Small intestine (tissue), 7 donors: ENCODE measurements around the gene CCDC30. TPM values are rescaled to one million over a fixed set of nuclear protein-coding genes. Genes with fewer than 3 reads are reported as not detected.
"Not testable (repeated sequence)": the region's sequence is repeated elsewhere in the genome, so short reads cannot be mapped to it uniquely, and the experiment has no call there.

Experiments used
- DNase-seq, 2 donors: peaks; one replicate each; pipeline versions ENCODE4 v3.0.0 to v3.0.0-alpha.2; 2013
- FAIRE-seq: peaks from 2 replicates; lab custom pipeline; 2012; peaks lifted over from hg19 to GRCh38; lab: Jason Lieb, UNC
- H3K27ac ChIP-seq, 3 donors: one replicate each; pipeline ENCODE4 v1.5.1; 2013; ENCODE audit warnings: low read length in 2 of 3, mild to moderate bottlenecking in 2 of 3, control low read depth in 1 of 3, inconsistent platforms in 1 of 3, low read depth in 1 of 3, moderate library complexity in 1 of 3
- H3K27me3 ChIP-seq, 3 donors: one replicate each; pipeline ENCODE4 v1.6.1; 2013; ENCODE audit warnings: low read length in 3 of 3, inconsistent platforms in 1 of 3; ENCODE audit not compliant: control insufficient read depth in 3 of 3, insufficient read depth in 3 of 3
- H3K36me3 ChIP-seq, 3 donors: one replicate each; pipeline ENCODE4 v1.6.1; 2013; ENCODE audit warnings: low read length in 3 of 3, inconsistent platforms in 1 of 3, low read depth in 1 of 3, mild to moderate bottlenecking in 1 of 3, moderate library complexity in 1 of 3; ENCODE audit not compliant: control insufficient read depth in 3 of 3, insufficient read depth in 2 of 3
- H3K4me1 ChIP-seq, 3 donors: one replicate each; pipeline ENCODE4 v1.6.1; 2013; ENCODE audit warnings: low read length in 2 of 3, inconsistent platforms in 1 of 3, low read depth in 1 of 3, mild to moderate bottlenecking in 1 of 3, moderate library complexity in 1 of 3; ENCODE audit not compliant: control insufficient read depth in 3 of 3, insufficient read depth in 2 of 3
- H3K4me3 ChIP-seq, 3 donors: one replicate each; pipeline ENCODE4 v1.5.1; 2013; ENCODE audit warnings: low read length in 3 of 3, control low read depth in 1 of 3, inconsistent platforms in 1 of 3, low read depth in 1 of 3, mild to moderate bottlenecking in 1 of 3, moderate library complexity in 1 of 3
- H3K9me3 ChIP-seq, 2 donors: one replicate each; pipeline ENCODE4 v1.6.1; 2013; ENCODE audit warnings: low read depth in 1 of 2, low read length in 1 of 2; ENCODE audit not compliant: control insufficient read depth in 2 of 2, insufficient read depth in 1 of 2
- WGBS, 3 donors: extraction: QIAGEN DNeasy Blood & Tissue Kit; methylation state at CpG; one replicate each; pipeline ENCODE4 v1.1.7; 2013; 5-methylcytosine and 5-hydroxymethylcytosine counted together
- polyA plus RNA-seq, 4 donors: library from polyadenylated mRNA; stranded (reverse) in 3 of 4; unstranded in 1 of 4; fragments of 200-250 nt in 3 of 4; fragments of 120-200 nt in 1 of 4; gene quantifications; one replicate each; pipeline versions ENCODE4 v1.2.1 to v1.2.3, GENCODE V29; 2013
- donor health status: healthy with polysubstance abuse.
- donor health status: control.
- donor health status: control.
- donor health status: Bipolar disorder and iron deficiency.
- donor health status: healthy.

CCDC30 gene
- polyA plus RNA-seq, 4 donors = 0.67 to 4.4 (median 0.84) TPM

DNA sequence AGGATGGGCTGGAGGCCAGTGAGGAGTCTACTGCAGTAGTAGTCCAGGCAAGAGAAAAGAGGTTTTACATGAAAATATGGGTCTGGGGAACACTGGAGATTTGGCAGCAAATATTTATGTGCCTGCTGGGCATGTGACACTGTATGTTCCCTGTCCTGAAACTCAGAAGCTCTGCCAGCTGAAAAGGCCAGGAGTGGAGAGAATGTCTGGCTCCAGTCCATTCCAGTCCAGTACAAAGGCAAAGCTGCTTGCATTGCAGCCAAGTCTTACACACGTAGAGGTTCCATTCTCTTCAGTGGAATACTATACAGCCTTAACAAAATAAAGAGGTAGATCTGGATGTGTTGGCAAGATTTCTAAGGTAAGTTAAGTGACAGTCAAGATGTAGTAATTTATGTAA, 211.6 kb downstream of the CCDC30 start:
- no peaks in the 10 kb centered on the region for H3K4me1 ChIP-seq
- whole genome bisulfite sequencing, 3 donors = 72 to 77% (median 77%) methylated on average over 1 of the region's 1 CpG
- no peak for FAIRE-seq
- H3K9me3 ChIP-seq = no peaks in the 10 kb centered on the region
- H3K36me3 ChIP-seq = peaks cover 1 to 37% (median 9%) of the 10 kb centered on the region in 3 donors
- no peak for DNase-seq
- no peak overlapping the region for H3K4me3 ChIP-seq
- no peak overlapping the region for H3K27ac ChIP-seq
- no peaks in the 10 kb centered on the region for H3K27me3 ChIP-seq

- H3K4me1 ChIP-seq = peaks cover 0 to 5% (median 0%) of the 10 kb centered on the region in 3 donors
- H3K27ac ChIP-seq = no peak overlapping the region
- H3K9me3 ChIP-seq = no peaks in the 10 kb centered on the region
- FAIRE-seq (no peak), DNase-seq (no peak)
- peaks cover 1 to 32% (median 9%) of the 10 kb centered on the region in 3 donors for H3K36me3 ChIP-seq
- no peak overlapping the region for H3K4me3 ChIP-seq
- H3K27me3 ChIP-seq = no peaks in the 10 kb centered on the region
- WGBS, 3 donors = 74 to 86% (median 84%) methylated on average over 3 of the region's 3 CpGs
Measured at GRCh38 chr1:42675467-42675866, 212.4 kb downstream of the CCDC30 start.

DNA sequence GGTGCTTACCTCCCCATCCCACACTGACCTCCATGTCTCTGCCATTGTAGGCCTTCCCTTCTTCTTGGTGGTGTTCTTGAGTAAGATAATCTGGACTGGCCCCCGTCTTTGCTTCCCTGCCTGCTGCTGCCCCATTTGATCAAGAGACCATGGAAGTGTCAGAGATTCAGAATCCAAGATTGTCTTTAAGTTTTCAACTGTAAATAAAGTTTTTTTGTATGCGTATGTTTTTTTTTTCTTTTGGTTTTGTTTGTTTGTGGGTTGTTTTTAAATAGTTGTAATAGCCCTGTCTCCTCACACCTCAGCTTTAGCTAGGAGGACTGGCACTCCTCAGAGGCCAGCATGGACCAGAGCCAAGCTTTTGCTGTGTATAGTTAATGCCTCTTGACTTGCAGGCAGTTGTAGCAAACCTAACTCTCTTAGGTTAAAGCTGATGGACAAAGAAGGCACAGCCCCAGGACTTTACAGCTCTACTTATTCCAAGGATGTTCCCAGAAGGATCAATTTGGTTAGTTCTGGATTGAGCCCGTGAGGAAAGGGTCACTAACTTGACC, 213.5 kb downstream of the CCDC30 start:
- peaks cover 1 to 25% (median 3%) of the 10 kb centered on the region in 3 donors for H3K36me3 ChIP-seq
- DNase-seq (no peak), FAIRE-seq (no peak)
- no peaks in the 10 kb centered on the region for H3K9me3 ChIP-seq
- H3K4me3 ChIP-seq = no peak overlapping the region
- 87 to 94% (median 93%) methylated on average over 3 of the region's 3 CpGs for WGBS, 3 donors
- H3K27me3 ChIP-seq = no peaks in the 10 kb centered on the region
- no peak overlapping the region for H3K27ac ChIP-seq
- H3K4me1 ChIP-seq = peaks cover 0 to 9% (median 2%) of the 10 kb centered on the region in 3 donors

DNA sequence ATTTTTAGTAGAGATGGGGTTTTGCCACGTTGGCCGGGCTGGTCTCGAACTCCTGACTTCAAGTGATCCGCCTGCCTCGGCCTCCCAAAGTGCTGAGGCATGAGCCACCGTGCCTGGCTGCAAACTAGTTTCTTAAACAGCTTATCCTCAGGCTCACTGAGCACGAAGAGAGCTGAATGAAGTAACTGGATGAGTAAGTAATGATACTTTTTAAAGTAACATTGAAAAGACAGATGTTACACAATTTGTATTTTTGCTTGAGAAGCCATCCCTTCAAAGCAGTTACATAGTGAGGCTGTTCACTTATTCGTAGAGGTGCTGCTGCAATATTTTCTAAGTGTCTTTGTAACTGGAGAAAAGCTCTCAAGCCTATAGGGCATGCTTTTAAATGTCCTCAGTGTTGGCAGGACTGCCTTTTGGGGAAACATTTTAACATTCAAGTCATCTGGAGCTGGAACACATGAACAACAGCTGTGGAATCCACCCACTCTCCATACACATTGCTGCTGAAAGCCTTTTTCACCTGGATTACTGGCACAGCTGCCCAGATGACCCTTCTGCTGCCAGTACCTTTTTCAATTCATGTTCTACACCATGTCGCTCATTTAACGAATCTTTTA, 216.4 kb downstream of the CCDC30 start:
- H3K9me3 ChIP-seq = no peaks in the 10 kb centered on the region
- DNase-seq (no peak), FAIRE-seq (no peak)
- no peak overlapping the region for H3K27ac ChIP-seq
- H3K36me3 ChIP-seq = peaks cover 0 to 22% (median 3%) of the 10 kb centered on the region in 3 donors
- WGBS, 3 donors = 85% methylated on average over 10 of the region's 10 CpGs
- H3K27me3 ChIP-seq = no peaks in the 10 kb centered on the region
- H3K4me1 ChIP-seq = peaks cover 0 to 13% (median 5%) of the 10 kb centered on the region in 3 donors
- H3K4me3 ChIP-seq = no peak overlapping the region

DNA sequence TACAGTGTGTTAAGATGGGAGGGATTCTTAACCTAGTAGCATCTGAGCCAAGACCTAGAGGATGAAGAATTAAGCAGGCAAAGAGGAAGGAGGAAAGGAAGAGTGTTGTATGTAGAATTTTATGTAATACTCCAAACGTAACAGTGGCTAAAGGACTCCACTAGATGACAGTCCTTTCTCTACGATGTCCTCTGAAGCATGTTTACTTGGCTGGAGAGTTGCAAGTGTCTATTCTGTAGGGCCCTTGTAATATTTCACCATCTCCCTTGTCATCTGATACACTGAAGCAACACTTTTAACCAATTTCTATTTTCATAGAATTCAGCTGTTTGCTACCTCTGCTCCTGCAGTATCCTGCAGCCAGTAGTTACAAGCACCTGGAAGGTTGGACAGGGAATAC, 217.0 kb downstream of the CCDC30 start:
- no peaks in the 10 kb centered on the region for H3K27me3 ChIP-seq
- no peaks in the 10 kb centered on the region for H3K9me3 ChIP-seq
- H3K27ac ChIP-seq = no peak overlapping the region
- 73 to 85% (median 79%) methylated on average over 2 of the region's 2 CpGs for WGBS, 3 donors
- H3K4me3 ChIP-seq = no peak overlapping the region
- H3K4me1 ChIP-seq = peaks cover 3 to 17% (median 5%) of the 10 kb centered on the region in 3 donors
- H3K36me3 ChIP-seq = peaks cover 0 to 19% (median 0%) of the 10 kb centered on the region in 3 donors
- no peak for FAIRE-seq
- no peak for DNase-seq

GRCh38 chr1:42680921-42681683, 218.0 kb downstream of the CCDC30 start:
- FAIRE-seq = no peak
- 6 to 8% (median 8%) methylated on average over 18 of the region's 18 CpGs for WGBS, 3 donors

GRCh38 chr1:42681741-42682483, 218.8 kb downstream of the CCDC30 start, which contains the start of gene YBX1:
Gene YBX1 (plus strand): TSS chr1:42682418. CDS start chr1:42682566, 148 bp downstream.
- FAIRE-seq = no peak

More at GRCh38 chr1:42680921-42681683, 218.0 kb downstream of the CCDC30 start:
- H3K4me1 ChIP-seq = peaks cover 3 to 17% (median 5%) of the 10 kb centered on the region in 3 donors
- DNase-seq = peak; percentile 42 to 65
- no peaks in the 10 kb centered on the region for H3K9me3 ChIP-seq
- H3K27me3 ChIP-seq = no peaks in the 10 kb centered on the region
- H3K27ac ChIP-seq = peak overlapping the region in 2 of 3 donors; percentile 90 to 94
- H3K36me3 ChIP-seq = peaks cover 0 to 12% (median 0%) of the 10 kb centered on the region in 3 donors
- H3K4me3 ChIP-seq = peak overlapping the region; percentile 59 to 82 (median 81)

GRCh38 chr1:42682484-42682738, 219.3 kb downstream of the CCDC30 start:
- peak overlapping the region; percentile 89 to 90 (median 90) for H3K27ac ChIP-seq
- H3K4me1 ChIP-seq = peaks cover 9 to 21% (median 11%) of the 10 kb centered on the region in 3 donors
- H3K4me3 ChIP-seq = peak overlapping the region; percentile 71 to 95 (median 81)
- not testable (repeated sequence) for H3K36me3 ChIP-seq, H3K27me3 ChIP-seq, H3K9me3 ChIP-seq, FAIRE-seq, DNase-seq
- 0% methylated on average over 13 to 33 of the region's 33 CpGs for WGBS, 3 donors

More at GRCh38 chr1:42681741-42682483, 218.8 kb downstream of the CCDC30 start, which contains the start of gene YBX1:
- Histone ChIP-seq H3K9me3 (no peaks in the 10 kb centered on the region), H3K4me1 (peaks cover 9 to 21% (median 11%) of the 10 kb centered on the region in 3 donors), H3K4me3 (peak within 1 kb of the TSS; percentile 71 to 95 (median 81)), H3K36me3 (peaks cover 0 to 5% (median 0%) of the 10 kb centered on the region in 3 donors), H3K27ac (peak within 1 kb of the TSS; percentile 89 to 94 (median 90)), H3K27me3 (no peaks in the 10 kb centered on the region)
- DNase-seq = peak; percentile 98 to 100
- 0 to 1% (median 0%) methylated on average over 47 to 54 of the region's 54 CpGs for WGBS, 3 donors
